ENCODE data around the gene CPN1.

The CPN1 gene

GRCh38 chr10:100076750-100077149 is 4.9 kb downstream of the CPN1 start:
- no peak for DNase-seq (ENCODE audit: low read depth)

- no peak for DNase-seq (ENCODE audit: low read depth)
Measured at GRCh38 chr10:100075426-100076220, 6.0 kb downstream of the CPN1 start.

GRCh38 chr10:100072514-100072913 is 9.2 kb downstream of the CPN1 start:
- DNase-seq (ENCODE audit: low read depth), result no peak

- DNase-seq (ENCODE audit: low read depth), result no peak
Measured at GRCh38 chr10:100071529-100071928, 10.1 kb downstream of the CPN1 start.

GRCh38 chr10:100067466-100067865 is 14.2 kb downstream of the CPN1 start:
- DNase-seq (ENCODE audit: low read depth), result no peak

GRCh38 chr10:100065084-100065660 is 16.5 kb downstream of the CPN1 start:
- DNase-seq (ENCODE audit: low read depth), result no peak

GRCh38 chr10:100061401-100061800 is 20.3 kb downstream of the CPN1 start:
- DNase-seq (ENCODE audit: low read depth), result no peak

- DNase-seq (ENCODE audit: low read depth), result no peak
Measured at GRCh38 chr10:100057948-100058347, 23.7 kb downstream of the CPN1 start.

GRCh38 chr10:100053686-100054460 is 27.8 kb downstream of the CPN1 start:
- no peak for DNase-seq (ENCODE audit: low read depth)

- DNase-seq (ENCODE audit: low read depth), result peak; percentile 70
Measured at GRCh38 chr10:100046021-100046486, 35.6 kb downstream of the CPN1 start.

- no peak for DNase-seq (ENCODE audit: low read depth)
Measured at GRCh38 chr10:100045592-100045991, 36.1 kb downstream of the CPN1 start.

GRCh38 chr10:100043796-100044195 is 37.9 kb downstream of the CPN1 start:
- DNase-seq (ENCODE audit: low read depth), result no peak

GRCh38 chr10:100043344-100043743 is 38.3 kb downstream of the CPN1 start:
- no peak for DNase-seq (ENCODE audit: low read depth)

- DNase-seq (ENCODE audit: low read depth), result no peak
Measured at GRCh38 chr10:100041306-100042002, 40.2 kb downstream of the CPN1 start.

GRCh38 chr10:100038561-100039071 is 43.1 kb downstream of the CPN1 start:
- DNase-seq (ENCODE audit: low read depth), result no peak

GRCh38 chr10:100037758-100038315 is 43.8 kb downstream of the CPN1 start:
- DNase-seq (ENCODE audit: low read depth), result no peak

GRCh38 chr10:100036850-100037249 is 44.8 kb downstream of the CPN1 start:
- no peak for DNase-seq (ENCODE audit: low read depth)

GRCh38 chr10:100033766-100034418 is 47.8 kb downstream of the CPN1 start:
- no peak for DNase-seq (ENCODE audit: low read depth)

GRCh38 chr10:100027416-100027815 is 54.3 kb downstream of the CPN1 start:
- DNase-seq (ENCODE audit: low read depth), result no peak

- no peak for DNase-seq (ENCODE audit: low read depth)
Measured at GRCh38 chr10:100025576-100025975, 56.1 kb downstream of the CPN1 start.

GRCh38 chr10:100024748-100025147 is 56.9 kb downstream of the CPN1 start:
- no peak for DNase-seq (ENCODE audit: low read depth)

Data from activated T-cell treated with anti-CD3 and anti-CD28 coated beads for 24 hours (primary cell).